GM04504 (cell line): ENCODE results near the gene CYS1.
A peak's percentile ranks its signal among the peaks of the same experiment; 100 is the strongest.

Source experiments
- DNase-seq: peaks from one replicate; pipeline ENCODE4 v3.0.0-alpha.2; 2012; ENCODE audit warnings: low read depth

Gene CYS1

DNA sequence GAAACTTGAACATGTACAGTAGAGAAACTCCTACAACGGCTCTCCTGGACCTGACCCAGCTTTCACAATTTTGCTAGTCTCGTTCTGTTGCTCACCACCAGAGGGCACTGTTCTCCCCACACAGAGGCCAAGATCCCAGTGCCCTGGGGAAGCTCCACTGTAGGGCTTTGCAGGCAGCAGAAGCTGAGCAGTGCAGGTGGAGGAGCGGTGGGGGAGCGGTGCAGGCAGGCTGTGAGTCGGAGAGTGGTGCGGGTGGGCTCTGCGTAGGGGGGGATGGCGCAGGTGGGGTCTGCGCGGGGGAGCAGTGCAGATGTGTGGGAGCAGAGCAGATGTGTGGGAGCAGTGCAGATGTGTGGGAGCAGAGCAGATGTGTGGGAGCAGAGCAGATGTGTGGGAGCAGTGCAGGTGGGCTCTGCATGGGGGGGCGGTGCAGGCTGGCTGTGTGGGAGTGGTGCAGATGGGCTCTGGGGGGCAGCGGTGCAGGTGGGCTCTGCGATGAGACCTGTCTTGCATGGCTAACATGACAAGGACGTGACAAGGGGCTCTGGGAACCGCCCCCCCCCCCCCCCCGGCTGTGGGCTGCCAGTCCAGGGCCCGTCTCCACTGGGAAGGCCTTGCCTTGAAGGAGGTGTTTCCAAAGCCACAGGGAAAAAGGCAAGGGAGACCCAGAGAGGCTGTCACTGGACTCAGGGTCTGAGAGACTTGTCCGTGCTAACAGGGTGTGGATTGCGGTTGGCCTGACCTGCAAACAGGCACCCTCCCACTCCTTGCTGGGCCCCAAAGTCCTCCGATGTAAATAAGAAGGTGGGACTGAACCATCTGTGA is 7.3 kb downstream of the CYS1 start:
- peak; percentile 62 for DNase-seq

DNA sequence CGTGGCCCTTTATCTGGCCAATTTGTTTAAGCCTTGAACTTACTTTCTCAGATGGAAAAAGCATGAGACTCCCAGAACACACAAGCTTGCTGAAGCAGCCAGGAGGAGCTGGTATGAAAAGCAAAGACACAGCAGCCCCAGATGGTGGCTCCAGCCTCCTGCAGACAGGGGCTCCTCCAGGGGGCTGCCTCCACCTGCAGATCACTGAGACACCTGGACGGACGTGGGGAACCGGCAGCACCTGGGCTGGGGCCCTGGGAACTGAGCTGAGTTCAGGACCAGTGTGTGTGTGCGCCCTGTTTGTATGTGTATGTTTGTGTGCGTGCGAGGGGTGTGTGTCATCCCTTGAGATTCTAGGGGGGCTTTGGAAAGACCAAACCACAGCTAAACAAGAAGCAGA is 8.6 kb downstream of the CYS1 start:
- DNase-seq, result no peak

DNA sequence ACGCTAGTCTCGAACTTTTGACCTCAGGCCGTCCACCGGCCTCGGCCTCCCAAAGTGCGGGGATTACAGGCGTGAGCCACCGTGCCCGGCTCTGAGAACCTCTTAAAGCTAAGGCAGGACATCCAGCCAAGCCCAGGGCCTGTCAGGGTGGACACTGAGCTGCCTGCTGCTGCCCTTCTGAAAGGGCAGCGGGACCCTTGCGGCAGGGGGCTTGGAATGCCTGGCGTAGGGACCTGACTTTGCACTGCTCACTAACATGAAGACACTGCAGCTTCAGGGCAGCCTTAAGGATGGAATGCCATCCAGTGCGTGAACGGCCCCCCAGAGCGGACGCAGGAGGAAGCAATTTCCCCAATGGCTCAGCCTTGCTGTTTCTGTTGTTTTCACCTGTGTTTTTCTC is 9.0 kb downstream of the CYS1 start:
- no peak for DNase-seq

DNA sequence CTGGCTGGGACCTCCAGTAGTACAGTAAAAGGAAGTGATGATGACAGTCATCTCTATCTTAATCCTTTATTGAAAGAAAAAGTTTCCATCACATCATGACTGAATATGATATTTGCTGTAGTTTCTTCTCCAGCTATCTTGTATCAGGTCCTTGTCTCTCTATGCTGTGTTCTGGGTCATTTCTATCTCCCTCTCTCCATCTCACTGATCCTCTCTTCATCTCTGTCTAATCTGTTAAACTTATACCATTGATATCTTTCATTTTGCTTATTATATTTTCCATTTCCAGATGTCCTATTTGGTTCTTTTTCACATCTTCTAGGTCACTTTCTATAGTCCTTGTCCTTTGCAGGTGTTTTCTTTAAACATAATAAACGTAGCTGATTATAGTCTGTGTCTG is 12.3 kb downstream of the CYS1 start:
- DNase-seq, result no peak

DNA sequence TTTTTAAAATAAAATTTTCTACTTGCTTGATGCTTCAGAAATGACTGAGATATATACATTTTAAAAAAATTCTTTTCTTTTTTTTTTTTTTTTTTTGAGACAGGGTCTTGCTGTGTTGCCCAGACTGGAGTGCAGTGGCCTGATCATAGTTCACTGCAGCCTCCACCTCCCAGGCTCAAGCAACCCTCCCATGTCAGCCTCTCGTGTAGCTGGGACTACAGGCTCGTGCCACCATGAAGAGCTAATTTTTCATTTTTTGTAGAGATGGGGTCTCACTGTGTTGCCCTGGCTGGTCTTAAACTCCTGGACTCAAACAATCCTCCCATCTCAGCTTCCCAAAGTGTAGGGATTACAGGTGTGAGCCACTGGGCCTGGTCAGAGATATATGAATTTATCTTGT is 12.9 kb downstream of the CYS1 start:
- no peak for DNase-seq

DNA sequence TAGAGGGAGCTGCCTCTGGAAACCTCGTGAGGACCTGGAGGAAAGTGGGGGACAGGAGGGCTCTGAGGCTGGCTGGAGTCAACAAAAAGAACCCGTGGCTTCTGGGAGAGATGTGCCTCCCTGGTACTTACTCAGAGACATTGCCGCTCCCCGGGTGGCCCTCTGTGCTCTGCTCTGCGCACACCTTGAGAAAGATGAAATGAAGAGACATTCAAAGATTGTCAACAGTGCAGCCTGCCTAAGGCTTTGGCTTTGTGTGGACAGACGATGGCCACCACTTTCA is 14.5 kb downstream of the CYS1 start:
- no peak for DNase-seq

DNA sequence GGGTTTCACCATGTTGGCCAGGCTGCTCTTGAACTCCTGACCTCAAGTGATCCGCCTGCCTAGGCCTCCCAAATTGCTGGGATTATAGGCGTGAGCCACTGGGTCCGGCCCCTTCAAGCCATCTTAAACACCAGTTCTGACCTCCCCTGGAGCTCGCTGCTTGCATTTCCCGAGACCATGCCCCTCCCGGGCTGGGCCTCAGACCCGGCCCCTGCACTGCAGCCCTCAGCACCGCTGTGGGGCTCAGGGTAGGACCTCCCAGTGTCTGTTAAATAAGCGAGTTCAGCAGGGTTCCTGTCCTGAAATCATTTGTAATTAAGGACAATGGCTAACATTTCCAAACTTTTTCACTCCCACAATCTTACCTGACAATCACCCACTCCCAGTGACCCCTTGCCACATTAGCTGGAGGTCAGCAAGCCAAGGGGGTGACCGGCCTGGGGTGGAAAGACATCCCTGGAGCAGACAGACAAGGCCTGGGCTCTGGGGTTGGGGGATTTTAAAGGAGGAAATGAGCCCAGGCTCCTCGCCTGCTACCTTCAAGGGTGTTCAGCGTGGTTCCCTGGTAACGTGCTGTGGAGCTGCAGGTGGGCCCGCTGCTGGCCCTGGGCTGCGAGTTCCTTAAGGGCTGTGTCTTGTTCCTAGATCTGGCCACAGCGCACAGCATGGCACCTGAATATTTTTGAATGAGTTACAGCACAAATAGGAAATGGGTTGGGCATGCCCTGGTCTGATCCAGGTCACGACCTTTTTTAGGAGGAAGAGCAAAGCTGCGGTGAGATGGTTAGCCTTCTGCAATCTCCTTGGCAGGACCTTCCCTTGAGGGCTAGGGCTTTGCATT is 15.1 kb downstream of the CYS1 start:
- DNase-seq, result no peak

DNA sequence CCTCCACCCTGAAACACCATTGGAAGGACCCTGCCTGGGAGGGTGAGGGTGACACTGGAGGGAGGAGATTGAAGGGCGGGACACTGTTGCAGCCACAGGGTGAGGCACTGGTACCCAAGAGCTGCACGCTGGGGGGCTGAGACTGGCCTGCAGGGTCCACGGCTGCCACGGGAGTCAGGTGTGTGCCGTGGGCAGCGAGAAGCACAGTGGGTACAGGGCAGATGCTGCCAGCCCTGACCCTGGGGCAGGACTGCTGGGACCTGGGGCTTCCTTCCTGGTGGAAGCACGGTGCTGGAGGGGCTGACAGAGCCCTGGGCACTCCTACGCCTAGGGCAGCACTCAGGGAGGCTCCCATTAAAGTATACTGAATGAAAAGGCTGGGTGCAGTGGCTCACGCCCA is 16.6 kb downstream of the CYS1 start:
- DNase-seq, result no peak

DNA sequence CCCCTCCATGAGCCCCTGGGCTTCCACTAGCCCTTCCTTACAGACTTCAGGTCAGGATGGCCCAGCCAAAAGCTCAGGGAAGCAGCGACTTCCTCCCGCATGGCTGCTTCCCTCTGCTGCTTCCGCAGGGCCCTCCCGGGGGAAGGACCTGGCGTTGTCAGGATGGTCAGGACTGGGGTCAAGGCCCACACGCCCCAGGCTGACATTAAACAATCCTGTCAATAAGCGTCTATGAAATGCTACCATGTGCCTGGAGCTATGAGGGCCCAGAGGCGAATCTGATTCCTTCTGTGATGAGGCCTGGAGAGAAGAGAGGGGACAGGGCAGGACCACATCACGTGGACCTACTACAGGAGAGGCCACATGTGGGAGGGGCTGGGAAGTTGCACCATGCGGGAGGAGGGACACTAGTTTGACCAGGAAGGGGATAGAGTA is 17.3 kb downstream of the CYS1 start:
- DNase-seq, result no peak

DNA sequence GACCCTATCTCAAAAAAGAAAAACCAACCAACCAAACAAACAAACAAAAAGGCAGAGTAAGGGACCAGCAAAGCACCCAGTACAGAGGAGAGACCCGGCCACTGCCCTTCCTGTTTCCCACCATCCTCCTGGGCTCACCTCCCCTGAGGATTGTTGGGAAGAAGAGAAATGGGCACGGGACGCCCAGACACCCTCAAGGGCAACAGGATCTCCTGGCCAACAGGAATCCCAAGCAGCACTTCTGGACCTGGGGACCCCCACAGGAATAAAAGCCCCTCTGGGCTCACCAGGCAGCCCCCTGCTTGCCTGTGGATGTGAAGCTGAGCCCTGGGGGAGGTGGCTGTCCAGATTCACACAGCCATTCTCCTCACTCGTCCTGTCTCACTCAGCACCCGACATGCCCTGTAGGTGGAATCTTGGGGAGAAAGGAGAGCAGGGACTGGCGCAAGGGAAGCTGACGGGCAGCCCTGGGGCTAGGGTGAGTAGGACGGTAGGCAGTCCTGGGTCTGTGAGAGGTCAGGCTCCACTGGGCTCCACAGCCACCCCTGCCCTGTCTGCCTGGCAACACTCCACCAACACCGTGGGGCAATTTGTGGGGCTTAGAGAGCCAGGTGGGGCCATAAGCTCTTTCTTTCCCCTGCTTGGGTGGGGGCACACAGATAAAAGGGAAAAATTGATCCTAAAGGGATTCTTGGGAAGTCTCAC is 18.8 kb downstream of the CYS1 start:
- no peak for DNase-seq

DNA sequence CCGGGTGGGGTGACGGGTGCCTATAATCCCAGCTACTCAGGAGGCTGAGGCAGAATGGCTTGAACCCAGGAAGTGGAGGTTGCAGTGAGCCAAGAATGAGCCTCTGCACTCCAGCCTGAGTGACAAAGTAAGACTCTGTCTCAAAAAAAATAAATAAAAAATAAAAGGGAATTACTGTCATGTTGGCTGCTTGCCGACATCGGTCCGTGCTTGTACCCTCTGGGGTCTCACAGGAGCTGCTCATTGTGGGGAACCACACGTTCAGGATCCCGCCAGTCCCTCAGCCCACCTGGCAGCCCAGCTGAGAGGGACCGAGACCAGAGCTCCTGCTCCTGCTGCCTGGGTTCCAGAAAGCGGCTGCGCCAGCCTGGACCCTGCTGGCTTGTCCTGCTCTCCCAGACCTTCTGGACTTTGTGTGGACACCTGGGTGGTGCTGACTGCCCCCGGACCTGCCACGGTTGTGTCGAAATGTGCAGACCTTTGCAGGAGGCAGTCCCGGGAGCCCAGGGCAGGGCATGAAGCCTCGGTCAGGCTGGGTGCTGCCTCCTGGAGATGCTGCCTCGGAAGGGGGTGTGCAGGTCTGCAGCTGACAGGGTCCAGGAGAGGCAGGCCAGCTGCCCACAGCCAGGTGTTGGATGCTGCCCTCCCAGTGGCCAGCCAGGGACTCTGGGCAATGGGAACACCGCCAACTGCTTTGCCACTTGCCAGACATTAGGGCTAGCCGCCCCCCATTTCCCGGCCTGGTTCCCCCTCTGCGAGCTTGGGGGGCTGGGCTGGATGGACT is 20.5 kb downstream of the CYS1 start:
- DNase-seq, result no peak

DNA sequence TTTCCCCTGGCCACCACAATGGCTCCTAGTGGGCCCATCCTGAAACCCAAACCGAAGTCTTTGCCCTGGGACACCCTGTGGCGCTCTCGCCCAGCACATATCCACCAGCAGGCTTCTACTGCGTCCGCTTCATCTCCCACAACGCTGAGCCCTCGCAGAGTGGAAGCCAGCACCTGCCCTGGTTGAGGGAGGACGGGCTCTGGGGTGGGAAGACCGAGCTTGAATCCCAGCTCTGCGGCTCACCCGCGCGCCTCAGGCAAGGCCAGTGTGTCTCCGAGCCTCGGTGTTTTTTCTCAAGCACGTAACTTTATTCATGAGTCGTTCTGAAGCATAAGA is 21.2 kb downstream of the CYS1 start:
- no peak for DNase-seq

DNA sequence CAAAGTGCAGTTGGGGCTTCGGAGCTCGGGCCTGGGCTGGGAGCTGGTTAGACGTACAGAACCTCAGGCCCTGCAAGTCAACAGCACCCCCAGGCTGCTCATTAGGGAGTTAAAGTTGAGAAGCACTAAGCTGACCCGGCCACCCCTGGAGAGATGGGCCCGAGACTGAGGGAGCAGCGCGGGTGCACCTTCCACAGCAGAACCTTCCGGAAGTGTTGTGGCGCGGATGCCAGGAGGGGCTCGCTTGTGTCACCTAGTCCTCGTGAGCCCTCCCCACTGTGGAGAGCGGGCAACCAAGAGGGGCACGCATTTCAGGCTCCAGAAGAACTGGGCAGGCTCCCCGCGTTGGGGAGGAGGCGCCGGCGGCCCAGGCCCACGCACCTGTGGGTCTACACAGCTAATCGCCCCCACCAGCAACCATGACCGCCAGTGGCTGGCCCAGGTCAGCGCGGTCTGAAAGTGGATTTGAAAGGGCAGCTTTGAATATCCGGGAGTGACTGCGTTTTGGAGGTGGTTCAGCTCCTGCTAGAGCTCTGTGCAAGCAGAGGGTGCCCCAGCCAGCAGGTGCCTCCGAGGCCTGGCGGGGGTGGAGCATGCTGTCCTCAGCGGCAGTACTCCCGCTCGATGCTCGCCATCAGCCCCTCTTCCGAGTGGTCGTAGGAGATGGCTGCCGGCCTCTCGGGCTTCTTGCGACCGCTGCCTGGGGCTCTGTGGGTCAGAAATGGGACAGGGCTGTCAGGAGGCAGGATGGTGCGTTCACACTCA is 21.8 kb downstream of the CYS1 start:
- DNase-seq, result no peak

DNA sequence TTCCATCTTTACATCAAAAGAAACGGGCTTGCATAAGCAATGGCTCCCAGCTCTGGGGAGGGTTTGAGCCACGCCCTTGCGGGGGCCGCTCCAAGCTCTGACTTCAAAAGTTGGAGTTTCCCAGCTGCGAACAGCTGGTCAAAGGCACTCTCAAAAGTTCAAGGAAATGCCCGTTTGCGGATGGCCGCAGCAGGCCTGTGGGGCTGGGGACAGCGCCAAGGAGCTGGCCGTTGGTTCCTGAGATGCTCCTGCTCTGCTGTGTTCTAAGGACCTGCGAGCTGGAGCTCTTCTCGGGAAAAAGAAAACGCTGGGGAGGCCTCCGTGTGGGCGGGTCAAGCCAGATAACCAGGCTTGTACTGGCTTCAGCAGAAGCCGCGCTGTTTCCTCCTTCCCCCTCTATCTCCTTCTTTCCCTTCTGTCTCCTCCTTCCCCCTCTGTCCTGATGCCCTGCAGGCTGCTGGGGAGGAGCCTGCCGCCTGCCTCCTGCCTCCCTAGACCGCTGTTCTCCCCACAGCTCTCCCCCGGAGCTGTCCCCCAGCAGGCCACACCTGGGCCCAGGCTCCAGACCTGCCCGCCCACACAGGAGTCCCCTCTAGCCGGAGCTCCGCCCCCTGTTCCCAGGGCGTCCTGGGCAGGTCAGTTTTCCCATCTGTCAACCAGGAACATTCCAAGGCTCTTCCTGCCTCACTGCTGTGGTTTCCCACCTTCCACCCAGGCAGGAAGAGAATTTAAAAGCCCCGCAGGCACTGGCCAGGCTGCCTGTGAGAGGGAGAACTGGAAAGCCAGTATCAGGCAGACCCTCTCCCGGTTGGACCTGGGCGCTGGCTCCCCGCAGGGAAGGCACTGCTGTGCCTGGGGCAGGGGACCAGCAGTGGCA is 22.7 kb downstream of the CYS1 start:
- no peak for DNase-seq

DNA sequence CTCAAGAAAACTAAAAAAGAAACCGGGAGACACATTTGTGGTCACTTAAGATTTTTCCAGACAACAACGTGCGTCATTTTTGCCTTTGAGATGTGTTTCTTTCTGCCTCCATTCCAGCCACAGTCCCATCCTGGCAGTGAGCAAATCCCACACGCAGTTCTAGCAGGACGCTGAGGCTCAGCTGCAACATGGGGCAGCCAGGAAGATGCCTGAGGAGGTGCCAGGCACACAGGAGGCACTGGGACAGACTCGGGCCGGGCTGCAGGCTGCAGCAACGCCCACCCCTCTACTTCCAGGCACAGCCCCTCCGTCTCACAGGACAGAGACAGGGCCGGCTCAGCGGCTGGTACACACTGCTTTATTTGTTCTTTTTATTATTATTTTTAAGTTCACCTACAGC is 23.8 kb downstream of the CYS1 start:
- DNase-seq, result no peak

DNA sequence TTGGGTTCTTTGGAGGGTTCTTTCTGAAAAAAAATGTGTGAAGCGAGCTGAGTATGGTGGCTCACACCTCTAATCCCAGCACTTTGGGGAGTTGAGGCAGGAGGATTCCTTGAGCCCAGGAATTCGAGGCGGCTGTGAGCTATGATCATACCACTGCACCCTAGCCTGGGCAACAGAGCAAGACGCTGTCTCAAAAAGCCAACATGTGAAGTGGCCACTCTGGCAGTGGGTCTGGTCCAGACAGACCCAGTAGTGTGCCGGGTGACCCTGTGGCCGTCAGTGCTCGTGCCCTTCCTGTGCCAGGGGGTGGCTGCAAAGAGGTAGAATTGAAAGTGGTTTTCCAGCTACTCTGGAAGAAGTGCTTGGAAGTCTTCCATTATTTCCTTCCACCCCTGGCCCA is 25.2 kb downstream of the CYS1 start:
- DNase-seq, result no peak

DNA sequence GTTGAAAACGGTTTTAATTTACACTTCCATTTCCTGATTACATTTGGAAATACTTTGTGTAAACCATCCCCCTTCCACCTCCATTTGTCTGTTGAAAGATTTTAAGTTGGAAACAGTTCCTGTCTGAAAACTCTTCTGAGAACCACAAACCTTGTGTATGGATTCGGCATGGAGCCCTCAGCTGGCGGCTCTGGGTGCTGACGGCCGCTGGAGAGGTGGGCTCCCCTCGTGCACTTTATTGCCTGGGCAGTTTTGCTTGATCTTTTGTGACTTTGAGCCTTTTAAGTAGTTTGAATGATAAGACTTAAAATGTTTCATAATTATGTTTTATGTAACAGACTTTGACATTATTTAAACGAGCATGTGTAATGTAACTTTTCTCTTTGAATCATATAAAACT is 25.8 kb downstream of the CYS1 start:
- no peak for DNase-seq

DNA sequence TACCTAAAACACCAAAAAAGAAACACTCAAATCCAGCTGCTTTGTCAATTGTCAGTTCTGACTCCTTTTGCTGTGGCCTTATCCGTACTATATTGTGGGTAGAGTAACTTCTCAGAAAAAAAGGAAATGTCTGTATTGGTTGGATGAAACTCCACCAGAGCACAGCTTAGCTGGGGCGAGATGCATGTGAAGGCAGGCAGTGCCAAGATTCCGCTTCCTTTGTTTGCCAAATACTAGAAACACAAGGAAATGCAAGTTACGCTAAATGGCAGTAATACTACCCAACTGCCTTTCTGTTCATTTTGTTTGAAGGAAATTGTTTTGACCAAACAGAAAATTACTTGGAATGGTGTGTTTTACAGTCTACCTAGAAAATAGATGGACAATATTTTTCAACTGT is 26.9 kb downstream of the CYS1 start:
- no peak for DNase-seq

DNA sequence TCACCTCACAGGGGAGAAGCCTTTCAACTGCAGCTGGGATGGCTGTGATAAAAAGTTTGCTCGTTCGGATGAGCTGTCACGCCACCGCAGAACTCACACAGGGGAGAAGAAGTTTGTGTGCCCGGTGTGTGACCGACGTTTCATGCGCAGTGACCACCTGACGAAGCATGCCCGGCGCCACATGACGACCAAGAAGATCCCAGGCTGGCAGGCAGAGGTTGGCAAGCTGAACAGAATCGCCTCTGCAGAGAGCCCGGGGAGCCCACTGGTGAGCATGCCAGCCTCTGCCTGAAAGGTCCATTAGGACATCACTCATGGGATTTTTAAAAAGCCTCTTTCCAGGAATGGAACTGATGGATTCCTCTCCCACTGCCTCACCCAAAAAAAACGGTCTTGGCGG is 28.0 kb downstream of the CYS1 start:
- DNase-seq, result no peak

DNA sequence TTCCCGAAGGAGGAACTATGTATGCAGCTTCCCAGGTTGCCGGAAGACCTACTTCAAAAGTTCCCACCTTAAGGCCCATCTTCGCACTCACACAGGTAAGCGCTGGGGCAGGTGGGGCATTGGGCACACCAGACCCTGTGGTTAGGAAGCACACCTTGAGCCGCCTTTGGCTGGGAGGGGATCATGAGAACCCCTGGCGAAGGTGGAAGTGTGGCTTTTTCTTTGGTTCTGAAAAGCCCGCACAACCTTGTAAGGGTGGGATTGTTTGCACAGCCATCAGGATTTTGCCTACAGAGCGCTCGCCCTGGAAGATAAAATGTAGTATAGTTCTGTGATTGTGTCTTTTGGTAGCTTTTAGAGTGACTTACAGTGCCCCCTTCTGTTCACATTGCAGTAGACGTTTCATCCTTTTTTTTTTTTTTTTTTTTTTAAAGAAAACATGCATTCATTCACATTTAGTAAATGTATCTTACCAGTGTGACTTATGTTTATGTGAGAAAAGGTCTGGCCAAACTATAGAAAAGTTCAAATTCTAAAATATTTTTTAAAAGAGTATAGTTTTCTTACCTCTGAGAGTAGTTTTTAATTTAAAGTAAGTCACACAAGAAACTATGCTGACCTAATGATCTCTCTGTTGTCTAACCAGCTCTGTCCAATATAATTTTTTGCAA is 31.6 kb downstream of the CYS1 start:
- DNase-seq, result no peak
